HepG2 (cell line): Measurements from ENCODE around the gene UST. TPM values are rescaled to one million over a fixed set of nuclear protein-coding genes. Genes with fewer than 3 reads are reported as not detected.
A peak's percentile ranks its signal among the peaks of the same experiment; 100 is the strongest.

Source experiments
- CBX1 ChIP-seq: IDR thresholded peaks from one replicate; pipeline ENCODE4 v1.6.1; 2016; ENCODE audit warnings: antibody characterized with exemption, low read depth
- CBX2 ChIP-seq, 2 experiments: fragments of 200-600 bp in 1 of 2; sonication (generic); formaldehyde crosslinking in 1 of 2; IDR thresholded peaks; 2 replicates each; pipeline versions ENCODE4 v1.7.0 to v1.8.1; 2018 to 2022; ENCODE audit warnings: low read depth in 2 of 2, low read length in 1 of 2, mild to moderate bottlenecking in 1 of 2, missing genetic modification reagents in 1 of 2
- CSRNP1 ChIP-seq: sonication (generic); formaldehyde crosslinking; IDR thresholded peaks from 2 replicates; pipeline ENCODE4 v1.8.1; 2023; ENCODE audit warnings: mild to moderate bottlenecking, missing genetic modification reagents
- IKZF1 ChIP-seq: fragments of 450-650 bp; IDR thresholded peaks from 2 replicates; pipeline ENCODE4 v1.7.1; 2016
- JUNB ChIP-seq: sonication (generic); formaldehyde crosslinking; IDR thresholded peaks from 2 replicates; pipeline ENCODE4 v1.8.0; 2022; ENCODE audit warnings: missing genetic modification reagents, mild to moderate bottlenecking, borderline replicate concordance
- NFIB ChIP-seq: sonication (generic); formaldehyde crosslinking; IDR thresholded peaks from 2 replicates; pipeline ENCODE4 v1.9.0; 2021; ENCODE audit warnings: missing genetic modification reagents, mild to moderate bottlenecking, borderline replicate concordance
- NFKBIZ ChIP-seq: IDR thresholded peaks from 2 replicates; pipeline ENCODE4 v1.6.1; 2018; ENCODE audit warnings: missing genetic modification reagents, missing compliant biosample characterization
- NR1H2 ChIP-seq: sonication (generic); formaldehyde crosslinking; IDR thresholded peaks from 2 replicates; pipeline ENCODE4 v1.8.1; 2022; ENCODE audit warnings: low read depth, missing genetic modification reagents, borderline replicate concordance
- RNF2 ChIP-seq: fragments of 450-650 bp; conservative IDR thresholded peaks from 2 replicates; pipeline ENCODE4 v1.6.1; 2016; ENCODE audit warnings: low read depth
- SAP130 ChIP-seq: IDR thresholded peaks from 2 replicates; pipeline ENCODE4 v1.6.1; 2016; ENCODE audit warnings: low read depth
- SMYD3 ChIP-seq: sonication (generic); formaldehyde crosslinking; IDR thresholded peaks from 2 replicates; pipeline ENCODE4 v1.8.1; 2023; ENCODE audit warnings: mild to moderate bottlenecking, missing genetic modification reagents
- SP2 ChIP-seq: sonication (generic); formaldehyde crosslinking; IDR thresholded peaks from 2 replicates; pipeline ENCODE4 v1.5.1; 2020; ENCODE audit warnings: mild to moderate bottlenecking, missing genetic modification reagents
- TBP ChIP-seq: sonication (generic); formaldehyde crosslinking; IDR thresholded peaks from 2 replicates; pipeline ENCODE4 v1.5.0; 2020; ENCODE audit warnings: missing genetic modification reagents
- TCF7L2 ChIP-seq: IDR thresholded peaks from 2 replicates; pipeline ENCODE4 v1.6.1; 2011; ENCODE audit warnings: mild to moderate bottlenecking, low read depth, low read length, moderate library complexity
- TEAD3 ChIP-seq: optimal IDR thresholded peaks from 2 replicates; pipeline ENCODE3; 2016; ENCODE audit warnings: borderline replicate concordance
- ZNF329 ChIP-seq: sonication (generic); formaldehyde crosslinking; IDR thresholded peaks from 2 replicates; pipeline ENCODE4 v1.9.0; 2021; ENCODE audit warnings: low read depth, mild to moderate bottlenecking, missing genetic modification reagents
- ZNF558 ChIP-seq: sonication (generic); formaldehyde crosslinking; IDR thresholded peaks from 2 replicates; pipeline ENCODE4 v1.9.0; 2022; ENCODE audit warnings: mild to moderate bottlenecking, missing genetic modification reagents, borderline replicate concordance
- ZNF577 ChIP-seq: sonication (generic); formaldehyde crosslinking; IDR thresholded peaks from 2 replicates; pipeline ENCODE4 v1.4.0; 2020; ENCODE audit warnings: mild to moderate bottlenecking, low read depth, missing genetic modification reagents, borderline replicate concordance
- ZNF720 ChIP-seq: sonication (generic); formaldehyde crosslinking; IDR thresholded peaks from 2 replicates; pipeline ENCODE4 v1.4.0; 2020; ENCODE audit warnings: missing genetic modification reagents
- ZNF878 ChIP-seq: sonication (generic); formaldehyde crosslinking; IDR thresholded peaks from 2 replicates; pipeline ENCODE4 v1.8.1; 2023; ENCODE audit warnings: mild to moderate bottlenecking, missing genetic modification reagents, moderate library complexity
- polyA plus RNA-seq, 8 experiments: library from polyadenylated mRNA; depleted of rRNA in 3 of 8; stranded (reverse) in 7 of 8; unstranded in 1 of 8; fragments of >200 nt; fragmentation: Illumina TruSeq in 4 of 8; extraction: Trizol in 4 of 8; gene quantifications; 2 replicates each; pipeline versions ENCODE4 v1.2.1 to v1.2.3, GENCODE V29; 2011 to 2016; ENCODE audit warnings: low read depth in 4 of 8, missing spikeins in 1 of 8, mixed read lengths in 1 of 8; ENCODE audit not compliant: insufficient read depth in 1 of 8
- total RNA-seq, 5 experiments: library from RNA; depleted of rRNA; stranded (reverse); fragments of >200 nt; fragmentation: Illumina TruSeq; extraction: Trizol; gene quantifications; 2 replicates each; pipeline ENCODE4 v1.2.3, GENCODE V29; 2016; ENCODE audit warnings: low read depth in 1 of 5
- TF ChIP-seq, protein P1 (sequence below): sonication (generic); formaldehyde crosslinking; IDR thresholded peaks from 2 replicates; pipeline ENCODE4 v1.5.1; 2020; ENCODE audit warnings: missing genetic modification reagents, mild to moderate bottlenecking, borderline replicate concordance
- TF ChIP-seq, protein P2 (sequence below): fragments of 450-650 bp; IDR thresholded peaks from 2 replicates; pipeline ENCODE4 v1.6.1; 2016
- TF ChIP-seq, protein P3 (sequence below): sonication (generic); formaldehyde crosslinking; IDR thresholded peaks from 2 replicates; pipeline ENCODE4 v1.4.0; 2020; ENCODE audit warnings: low read depth, mild to moderate bottlenecking, missing genetic modification reagents
- TF ChIP-seq, protein P4 (sequence below): sonication (generic); formaldehyde crosslinking; IDR thresholded peaks from 2 replicates; pipeline ENCODE4 v1.4.0; 2020; ENCODE audit warnings: mild to moderate bottlenecking, missing genetic modification reagents

UST gene
- total and polyA plus RNA-seq, 2 of the 13 experiments (the other 11 are each of a cell fraction or from before 2014, with no cell fraction given): 0.27 TPM; not detected in 1

GRCh38 chr6:148947621-148948444 is 201.0 kb downstream of the UST start (continued):
- TF ChIP-seq ZNF558 (CRISPR knock-in tag): no peak
- TF ChIP-seq, protein P1, sequence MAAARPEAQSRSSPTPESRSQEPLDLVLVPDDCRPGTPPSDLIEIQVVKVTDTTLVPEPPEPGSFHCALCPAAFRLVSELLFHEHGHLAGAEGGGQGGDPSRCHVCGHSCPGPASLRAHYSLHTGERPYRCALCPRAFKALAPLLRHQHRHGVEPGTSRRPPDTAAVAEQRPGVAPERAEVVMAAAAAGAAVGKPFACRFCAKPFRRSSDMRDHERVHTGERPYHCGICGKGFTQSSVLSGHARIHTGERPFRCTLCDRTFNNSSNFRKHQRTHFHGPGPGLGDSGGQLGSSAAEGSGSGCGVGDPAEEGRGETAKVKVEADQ (CRISPR knock-in tag): no peak
- TF ChIP-seq TCF7L2: no peak
- TF ChIP-seq SAP130: no peak
- no peak for TF ChIP-seq ZNF878 (CRISPR knock-in tag)
- TF ChIP-seq ZNF329 (CRISPR knock-in tag): no peak
- no peak for TF ChIP-seq SMYD3 (CRISPR knock-in tag)
- TF ChIP-seq, protein P2, sequence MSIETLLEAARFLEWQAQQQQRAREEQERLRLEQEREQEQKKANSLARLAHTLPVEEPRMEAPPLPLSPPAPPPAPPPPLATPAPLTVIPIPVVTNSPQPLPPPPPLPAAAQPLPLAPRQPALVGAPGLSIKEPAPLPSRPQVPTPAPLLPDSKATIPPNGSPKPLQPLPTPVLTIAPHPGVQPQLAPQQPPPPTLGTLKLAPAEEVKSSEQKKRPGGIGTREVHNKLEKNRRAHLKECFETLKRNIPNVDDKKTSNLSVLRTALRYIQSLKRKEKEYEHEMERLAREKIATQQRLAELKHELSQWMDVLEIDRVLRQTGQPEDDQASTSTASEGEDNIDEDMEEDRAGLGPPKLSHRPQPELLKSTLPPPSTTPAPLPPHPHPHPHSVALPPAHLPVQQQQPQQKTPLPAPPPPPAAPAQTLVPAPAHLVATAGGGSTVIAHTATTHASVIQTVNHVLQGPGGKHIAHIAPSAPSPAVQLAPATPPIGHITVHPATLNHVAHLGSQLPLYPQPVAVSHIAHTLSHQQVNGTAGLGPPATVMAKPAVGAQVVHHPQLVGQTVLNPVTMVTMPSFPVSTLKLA: no peak
- no peak for TF ChIP-seq TEAD3
- TF ChIP-seq JUNB: no peak
- TF ChIP-seq ZNF720 (CRISPR knock-in tag): no peak
- no peak for TF ChIP-seq RNF2
- TF ChIP-seq, protein P3, sequence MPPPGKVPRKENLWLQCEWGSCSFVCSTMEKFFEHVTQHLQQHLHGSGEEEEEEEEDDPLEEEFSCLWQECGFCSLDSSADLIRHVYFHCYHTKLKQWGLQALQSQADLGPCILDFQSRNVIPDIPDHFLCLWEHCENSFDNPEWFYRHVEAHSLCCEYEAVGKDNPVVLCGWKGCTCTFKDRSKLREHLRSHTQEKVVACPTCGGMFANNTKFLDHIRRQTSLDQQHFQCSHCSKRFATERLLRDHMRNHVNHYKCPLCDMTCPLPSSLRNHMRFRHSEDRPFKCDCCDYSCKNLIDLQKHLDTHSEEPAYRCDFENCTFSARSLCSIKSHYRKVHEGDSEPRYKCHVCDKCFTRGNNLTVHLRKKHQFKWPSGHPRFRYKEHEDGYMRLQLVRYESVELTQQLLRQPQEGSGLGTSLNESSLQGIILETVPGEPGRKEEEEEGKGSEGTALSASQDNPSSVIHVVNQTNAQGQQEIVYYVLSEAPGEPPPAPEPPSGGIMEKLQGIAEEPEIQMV (CRISPR knock-in tag): 0 out of 2 replicates have a peak, but pooled peaks have one; percentile 19
- TF ChIP-seq IKZF1: no peak
- TF ChIP-seq NFKBIZ: peak; percentile 52; the same call in 1 of the 2 replicates
- TF ChIP-seq NFIB (CRISPR knock-in tag): no peak
- TF ChIP-seq CBX2 (IDR thresholded peaks at IDR 0.05; ENCODE audit: low read depth, low read length): no peak
- no peak for TF ChIP-seq CBX2 (CRISPR knock-in tag; IDR thresholded peaks at IDR 0.05; ENCODE audit: low read depth)
- no peak for TF ChIP-seq ZNF577 (CRISPR knock-in tag)
- no peak for TF ChIP-seq CSRNP1 (CRISPR knock-in tag)
- no peak for TF ChIP-seq CBX1
- no peak for TF ChIP-seq SP2
- TF ChIP-seq, protein P4, sequence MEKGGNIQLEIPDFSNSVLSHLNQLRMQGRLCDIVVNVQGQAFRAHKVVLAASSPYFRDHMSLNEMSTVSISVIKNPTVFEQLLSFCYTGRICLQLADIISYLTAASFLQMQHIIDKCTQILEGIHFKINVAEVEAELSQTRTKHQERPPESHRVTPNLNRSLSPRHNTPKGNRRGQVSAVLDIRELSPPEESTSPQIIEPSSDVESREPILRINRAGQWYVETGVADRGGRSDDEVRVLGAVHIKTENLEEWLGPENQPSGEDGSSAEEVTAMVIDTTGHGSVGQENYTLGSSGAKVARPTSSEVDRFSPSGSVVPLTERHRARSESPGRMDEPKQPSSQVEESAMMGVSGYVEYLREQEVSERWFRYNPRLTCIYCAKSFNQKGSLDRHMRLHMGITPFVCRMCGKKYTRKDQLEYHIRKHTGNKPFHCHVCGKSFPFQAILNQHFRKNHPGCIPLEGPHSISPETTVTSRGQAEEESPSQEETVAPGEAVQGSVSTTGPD (CRISPR knock-in tag): no peak
- no peak for TF ChIP-seq NR1H2
- TF ChIP-seq TBP (CRISPR knock-in tag): no peak
